ENCODE data around the gene KIAA1328. TPM values are rescaled to one million over a fixed set of nuclear protein-coding genes. Genes with fewer than 3 reads are reported as not detected.

KIAA1328 gene
- total RNA-seq, 1 donor from 2014 or later = 9.5 TPM

DNA sequence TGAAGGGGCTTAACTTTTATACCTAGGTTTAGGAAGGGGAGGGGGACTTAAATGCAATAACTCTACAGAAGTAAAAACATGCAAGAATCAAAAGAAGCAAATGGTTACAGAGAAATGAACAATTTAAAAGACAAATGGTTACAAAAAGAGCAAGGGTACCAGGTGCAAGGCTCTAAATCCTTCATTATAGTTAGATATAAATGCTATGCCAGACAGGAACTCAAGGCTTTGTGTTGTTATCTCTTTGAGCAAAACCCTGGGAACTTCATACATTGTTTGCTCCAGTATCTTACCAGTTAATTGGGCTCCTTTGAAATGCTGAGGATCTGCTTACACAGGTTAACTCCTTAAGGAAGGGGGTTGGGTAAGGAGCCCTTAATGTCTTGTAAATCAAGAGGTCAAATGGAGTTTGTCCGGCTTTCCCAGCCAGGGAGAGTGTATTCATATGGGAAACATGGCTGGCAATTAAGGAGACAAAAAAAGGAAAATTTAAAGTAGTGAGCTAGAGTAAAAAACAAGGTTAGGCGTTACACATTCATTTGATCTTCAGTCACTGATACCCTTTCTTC, 389.2 kb downstream of the KIAA1328 start:
- Mint-ChIP-seq H3K27ac (ENCODE audit: unreplicated experiment) (no peak overlapping the region), H3K4me1 (ENCODE audit: low read depth, unreplicated experiment) (no peaks in the 10 kb centered on the region), H3K4me3 (ENCODE audit: unreplicated experiment) (no peak overlapping the region), H3K27me3 (ENCODE audit: unreplicated experiment) (peaks cover 5% of the 10 kb centered on the region), H3K9me3 (ENCODE audit: unreplicated experiment) (peaks cover 9% of the 10 kb centered on the region), H3K36me3 (ENCODE audit: unreplicated experiment) (peaks cover 21% of the 10 kb centered on the region)
- TF ChIP-seq, protein P1, sequence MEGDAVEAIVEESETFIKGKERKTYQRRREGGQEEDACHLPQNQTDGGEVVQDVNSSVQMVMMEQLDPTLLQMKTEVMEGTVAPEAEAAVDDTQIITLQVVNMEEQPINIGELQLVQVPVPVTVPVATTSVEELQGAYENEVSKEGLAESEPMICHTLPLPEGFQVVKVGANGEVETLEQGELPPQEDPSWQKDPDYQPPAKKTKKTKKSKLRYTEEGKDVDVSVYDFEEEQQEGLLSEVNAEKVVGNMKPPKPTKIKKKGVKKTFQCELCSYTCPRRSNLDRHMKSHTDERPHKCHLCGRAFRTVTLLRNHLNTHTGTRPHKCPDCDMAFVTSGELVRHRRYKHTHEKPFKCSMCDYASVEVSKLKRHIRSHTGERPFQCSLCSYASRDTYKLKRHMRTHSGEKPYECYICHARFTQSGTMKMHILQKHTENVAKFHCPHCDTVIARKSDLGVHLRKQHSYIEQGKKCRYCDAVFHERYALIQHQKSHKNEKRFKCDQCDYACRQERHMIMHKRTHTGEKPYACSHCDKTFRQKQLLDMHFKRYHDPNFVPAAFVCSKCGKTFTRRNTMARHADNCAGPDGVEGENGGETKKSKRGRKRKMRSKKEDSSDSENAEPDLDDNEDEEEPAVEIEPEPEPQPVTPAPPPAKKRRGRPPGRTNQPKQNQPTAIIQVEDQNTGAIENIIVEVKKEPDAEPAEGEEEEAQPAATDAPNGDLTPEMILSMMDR (IDR thresholded peaks at IDR 0.05; ENCODE audit: partially characterized antibody, unreplicated experiment) = no peak
- DNase-seq = no peak

DNA sequence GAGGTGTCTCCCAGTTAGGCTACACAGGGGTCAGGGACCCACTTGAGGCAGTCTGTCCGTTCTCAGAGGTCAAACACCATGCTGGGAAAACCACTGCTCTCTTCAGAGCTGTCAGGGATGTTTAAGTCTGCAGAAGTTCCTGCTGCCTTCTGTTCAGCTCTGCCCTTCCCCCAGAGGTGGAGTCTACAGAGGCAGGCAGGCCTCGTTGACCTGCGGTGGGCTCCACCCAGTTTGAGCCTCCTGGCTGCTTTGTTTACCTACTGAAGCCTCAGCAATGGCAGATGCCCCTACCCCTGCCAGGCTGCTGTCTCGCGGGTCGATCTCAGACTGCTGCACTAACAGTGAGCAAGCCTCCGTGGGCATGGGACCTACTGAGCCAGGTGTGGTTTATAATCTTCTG, 390.3 kb downstream of the KIAA1328 start:
- TF ChIP-seq, protein P1 (IDR thresholded peaks at IDR 0.05; ENCODE audit: partially characterized antibody, unreplicated experiment) = no peak
- Mint-ChIP-seq H3K27ac (ENCODE audit: unreplicated experiment) (no peak overlapping the region), H3K27me3 (ENCODE audit: unreplicated experiment) (peaks cover 5% of the 10 kb centered on the region), H3K36me3 (ENCODE audit: unreplicated experiment) (peaks cover 21% of the 10 kb centered on the region), H3K4me1 (ENCODE audit: low read depth, unreplicated experiment) (no peaks in the 10 kb centered on the region), H3K9me3 (ENCODE audit: unreplicated experiment) (peaks cover 6% of the 10 kb centered on the region), H3K4me3 (ENCODE audit: unreplicated experiment) (no peak overlapping the region)
- no peak for DNase-seq

DNA sequence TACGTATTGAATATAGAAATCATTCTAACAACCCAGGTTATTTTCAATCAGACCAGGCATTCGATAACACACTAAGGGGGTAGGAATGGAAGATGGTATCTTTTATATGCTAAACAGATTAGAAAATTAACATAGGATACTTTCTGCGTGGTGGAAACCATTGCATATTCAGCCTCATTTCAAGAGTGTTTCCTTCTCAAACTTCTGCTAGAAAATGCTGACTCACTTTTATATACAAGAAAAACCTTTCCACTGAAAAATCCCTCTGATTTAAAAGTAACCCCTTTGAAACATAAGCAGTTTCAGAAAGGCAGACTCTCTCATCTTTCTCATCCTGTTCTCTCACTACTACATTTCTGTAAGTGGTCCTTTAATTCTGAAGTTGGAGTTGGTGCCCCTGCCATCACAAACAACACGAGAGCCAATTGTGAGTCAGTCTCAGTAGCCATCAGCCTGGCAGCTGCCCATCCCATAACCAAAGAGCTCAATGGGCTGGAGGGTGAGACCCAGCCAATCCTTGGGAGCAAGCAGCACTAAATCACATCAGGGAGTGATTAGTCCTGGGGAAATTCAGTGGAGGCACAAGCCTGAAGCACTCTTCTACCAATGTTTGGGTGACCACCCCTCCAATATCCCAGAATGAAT, 393.5 kb downstream of the KIAA1328 start:
- Mint-ChIP-seq H3K27me3 (ENCODE audit: unreplicated experiment) (peaks cover 3% of the 10 kb centered on the region), H3K4me3 (ENCODE audit: unreplicated experiment) (no peak overlapping the region), H3K4me1 (ENCODE audit: low read depth, unreplicated experiment) (no peaks in the 10 kb centered on the region), H3K27ac (ENCODE audit: unreplicated experiment) (no peak overlapping the region), H3K9me3 (ENCODE audit: unreplicated experiment) (no peaks in the 10 kb centered on the region), H3K36me3 (ENCODE audit: unreplicated experiment) (no peaks in the 10 kb centered on the region)
- TF ChIP-seq, protein P1 (IDR thresholded peaks at IDR 0.05; ENCODE audit: partially characterized antibody, unreplicated experiment) = no peak
- no peak for DNase-seq

DNA sequence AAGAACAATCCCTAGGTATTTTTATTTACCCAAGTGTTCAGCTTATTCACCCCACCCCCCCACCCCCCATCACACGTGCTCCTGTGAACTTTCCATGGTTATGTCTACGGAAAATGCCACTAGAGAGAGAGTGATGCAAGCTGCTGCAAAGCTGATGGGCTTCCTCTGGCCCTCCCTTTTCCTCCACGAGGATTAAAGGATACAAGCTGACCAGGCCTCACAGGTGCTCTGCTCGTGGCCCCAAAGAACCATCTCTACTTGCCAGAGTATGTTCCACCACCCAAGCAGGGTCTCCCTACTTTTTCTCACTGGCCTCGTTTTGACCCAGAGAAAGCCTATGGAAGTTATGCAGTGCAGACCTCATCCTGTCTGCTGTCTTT, 394.1 kb downstream of the KIAA1328 start:
- Mint-ChIP-seq H3K27ac (ENCODE audit: unreplicated experiment) (no peak overlapping the region), H3K4me3 (ENCODE audit: unreplicated experiment) (no peak overlapping the region), H3K4me1 (ENCODE audit: low read depth, unreplicated experiment) (no peaks in the 10 kb centered on the region), H3K27me3 (ENCODE audit: unreplicated experiment) (peaks cover 3% of the 10 kb centered on the region), H3K9me3 (ENCODE audit: unreplicated experiment) (no peaks in the 10 kb centered on the region), H3K36me3 (ENCODE audit: unreplicated experiment) (peaks cover 5% of the 10 kb centered on the region)
- no peak for DNase-seq
- TF ChIP-seq, protein P1 (IDR thresholded peaks at IDR 0.05; ENCODE audit: partially characterized antibody, unreplicated experiment) = no peak

DNA sequence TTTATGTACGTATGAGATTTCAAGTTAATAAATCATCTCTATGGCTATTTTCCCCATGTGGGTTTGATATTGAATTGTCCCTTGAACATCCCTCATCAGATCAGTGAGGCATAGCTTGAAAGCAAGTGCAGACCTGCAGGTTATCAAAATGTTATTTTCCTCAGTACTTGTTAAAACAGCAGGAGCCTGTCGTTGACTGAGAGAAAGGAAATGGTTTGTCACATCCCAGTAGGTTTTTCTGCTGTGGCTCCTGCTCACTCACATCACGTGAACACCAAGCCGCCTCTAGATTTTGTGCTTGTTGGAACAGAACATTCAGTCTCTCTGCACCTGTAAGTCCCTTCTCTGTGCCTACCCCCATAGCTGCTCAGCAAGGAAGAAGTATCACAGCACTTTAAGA, 396.4 kb downstream of the KIAA1328 start:
- Mint-ChIP-seq H3K9me3 (ENCODE audit: unreplicated experiment) (no peaks in the 10 kb centered on the region), H3K27me3 (ENCODE audit: unreplicated experiment) (peaks cover 3% of the 10 kb centered on the region), H3K4me3 (ENCODE audit: unreplicated experiment) (no peak overlapping the region), H3K27ac (ENCODE audit: unreplicated experiment) (no peak overlapping the region), H3K4me1 (ENCODE audit: low read depth, unreplicated experiment) (no peaks in the 10 kb centered on the region), H3K36me3 (ENCODE audit: unreplicated experiment) (peaks cover 7% of the 10 kb centered on the region)
- DNase-seq = no peak
- TF ChIP-seq, protein P1 (IDR thresholded peaks at IDR 0.05; ENCODE audit: partially characterized antibody, unreplicated experiment) = no peak
